ELF-1 (cell line): ENCODE measurements around the gene CAT.

Source experiments
- DNase-seq: peaks from one replicate; pipeline ENCODE4 v3.0.0-alpha.2; 2016; ENCODE audit warnings: low read depth, low spot score

The CAT gene

DNA sequence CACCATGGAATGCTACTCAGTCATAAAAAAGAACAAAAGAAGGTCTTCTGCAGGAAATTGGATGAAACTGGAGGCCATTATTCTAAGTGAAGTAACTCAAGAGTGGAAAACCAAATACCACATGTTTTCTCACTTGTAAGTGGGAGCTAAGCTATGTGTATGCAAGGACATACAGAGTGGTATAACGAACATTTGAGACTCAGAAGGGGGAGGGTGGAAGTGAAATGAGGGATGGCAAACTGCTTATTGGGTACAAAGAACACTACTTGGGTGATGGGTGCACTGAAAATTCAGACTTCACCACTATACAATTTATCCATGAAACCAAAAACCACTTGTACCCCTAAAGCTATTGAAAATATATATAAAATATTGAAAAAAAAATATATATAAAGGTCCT lies 13.4 kb upstream of the CAT start:
- DNase-seq: no peak

DNA sequence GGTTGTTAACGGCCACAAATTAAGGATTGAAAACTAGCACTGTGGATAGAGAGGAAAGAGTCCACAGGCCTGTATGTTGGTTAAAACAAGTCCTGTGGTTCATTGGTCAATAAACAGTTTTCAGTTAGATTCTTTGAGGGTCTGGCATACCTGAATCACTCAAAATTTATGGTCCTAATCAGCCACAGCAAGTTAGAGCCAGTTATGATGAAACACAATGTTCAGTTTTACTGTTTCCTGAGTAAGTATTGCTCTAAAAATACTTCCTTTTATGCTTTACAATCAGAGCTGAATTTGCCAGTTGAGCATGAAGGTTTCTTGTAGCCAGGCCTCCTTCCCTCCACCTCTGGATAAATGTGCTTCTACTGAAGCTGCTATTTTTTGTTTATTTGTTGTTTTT lies 12.9 kb upstream of the CAT start:
- DNase-seq: no peak

DNA sequence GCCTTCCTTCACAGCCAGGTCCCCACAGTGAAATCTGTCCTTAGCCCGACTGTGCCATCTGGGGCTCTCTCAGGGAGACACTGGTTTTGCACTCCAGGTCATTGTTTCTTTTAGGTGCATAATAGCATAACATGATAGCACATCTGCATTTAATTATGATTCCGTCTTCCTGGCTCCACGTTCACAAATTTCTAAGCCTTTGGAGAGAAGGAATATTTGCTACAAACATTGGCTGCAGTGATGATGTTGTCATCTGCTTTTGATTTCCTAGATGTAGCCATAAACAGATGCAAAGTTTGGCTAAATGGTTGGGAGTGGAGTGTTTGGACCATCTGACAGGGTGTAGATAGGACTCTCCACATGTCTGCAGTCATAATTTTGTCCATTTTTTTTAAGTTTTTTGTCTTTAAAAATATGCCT lies 12.0 kb upstream of the CAT start:
- no peak for DNase-seq

DNA sequence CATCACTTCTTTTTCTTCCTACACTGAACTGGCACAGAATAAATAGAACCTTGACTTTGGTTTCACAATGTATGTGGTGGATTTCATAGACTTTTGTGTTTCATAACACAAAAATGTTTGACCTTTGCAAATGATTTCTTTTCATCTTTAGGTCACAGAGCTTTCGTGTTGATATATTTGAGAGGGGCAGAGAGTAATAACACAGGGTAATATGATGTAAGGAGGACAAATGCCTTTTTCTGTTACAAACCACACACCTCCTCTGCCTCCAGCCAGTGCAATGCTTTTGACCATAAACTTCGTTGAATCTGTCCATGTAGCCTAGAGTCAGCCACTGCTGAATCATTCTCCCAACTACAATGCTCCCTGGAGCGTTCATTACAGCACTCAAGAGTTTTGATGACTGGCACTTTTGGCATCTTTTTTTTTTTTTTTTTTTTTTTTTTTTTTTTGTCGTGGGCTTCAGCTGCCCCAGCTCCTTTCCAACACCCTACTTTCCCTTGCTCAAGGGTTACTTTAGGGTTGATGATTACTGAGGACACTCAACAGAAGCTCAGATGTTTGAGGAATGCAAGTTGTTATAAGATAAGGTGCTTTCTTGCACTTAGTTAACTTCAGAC lies 11.4 kb upstream of the CAT start:
- no peak for DNase-seq

DNA sequence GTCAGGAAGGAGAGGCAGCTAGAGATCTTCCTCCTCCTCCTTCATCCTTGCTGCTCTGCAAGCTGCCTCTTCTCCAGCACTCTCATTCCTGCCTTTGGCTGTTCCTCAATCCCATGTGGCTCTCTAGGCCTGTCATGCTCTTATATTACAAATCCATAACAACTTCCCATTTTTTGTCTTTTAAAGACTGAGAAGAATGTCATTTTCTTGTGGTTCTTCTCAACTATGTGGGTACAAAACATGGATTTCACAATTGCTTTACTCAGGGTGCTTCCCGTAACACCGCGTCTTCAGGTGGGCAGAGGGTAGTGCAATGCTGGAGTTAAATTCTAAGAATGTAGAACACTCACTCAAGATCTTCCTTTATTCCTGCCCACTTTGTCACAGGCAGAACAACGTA lies 6.8 kb upstream of the CAT start:
- no peak for DNase-seq

DNA sequence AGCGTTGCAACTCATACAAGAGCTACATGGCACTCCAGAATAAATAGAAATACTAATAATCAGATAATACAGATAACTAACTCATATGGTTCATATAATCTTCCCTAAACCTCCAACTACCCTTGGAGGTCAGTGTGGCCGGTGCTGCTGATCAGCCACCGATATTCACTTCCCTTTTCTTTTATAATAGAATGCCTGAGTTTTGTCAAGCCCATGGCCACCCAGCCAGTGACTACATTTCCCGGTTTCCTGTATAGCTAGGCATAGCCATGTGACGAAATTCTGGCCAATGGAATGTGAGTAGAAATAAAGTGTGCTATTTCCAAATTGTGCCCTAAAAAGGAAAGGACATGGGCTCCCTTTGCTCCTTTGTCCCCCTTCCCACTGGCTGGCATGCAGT lies 5.9 kb upstream of the CAT start:
- no peak for DNase-seq

DNA sequence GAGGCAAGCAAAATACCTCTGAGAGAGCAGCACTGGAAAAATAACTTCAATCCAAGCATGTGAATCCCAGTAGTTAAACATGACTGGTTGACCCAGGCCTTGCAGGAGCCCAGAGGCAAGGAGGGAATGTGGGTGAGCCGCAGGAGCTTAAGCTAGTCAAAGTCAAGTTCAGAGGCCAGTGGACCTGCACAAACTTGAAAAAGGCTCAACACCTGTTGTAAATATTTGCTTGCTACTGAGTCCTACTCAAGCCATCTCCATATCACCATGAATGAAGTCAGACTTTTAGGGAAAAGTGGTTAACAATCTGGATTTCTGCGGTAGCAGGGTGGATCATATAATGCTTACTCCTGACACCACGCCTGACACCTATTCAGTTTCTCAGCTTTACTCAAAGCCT lies 4.8 kb upstream of the CAT start:
- DNase-seq: no peak

DNA sequence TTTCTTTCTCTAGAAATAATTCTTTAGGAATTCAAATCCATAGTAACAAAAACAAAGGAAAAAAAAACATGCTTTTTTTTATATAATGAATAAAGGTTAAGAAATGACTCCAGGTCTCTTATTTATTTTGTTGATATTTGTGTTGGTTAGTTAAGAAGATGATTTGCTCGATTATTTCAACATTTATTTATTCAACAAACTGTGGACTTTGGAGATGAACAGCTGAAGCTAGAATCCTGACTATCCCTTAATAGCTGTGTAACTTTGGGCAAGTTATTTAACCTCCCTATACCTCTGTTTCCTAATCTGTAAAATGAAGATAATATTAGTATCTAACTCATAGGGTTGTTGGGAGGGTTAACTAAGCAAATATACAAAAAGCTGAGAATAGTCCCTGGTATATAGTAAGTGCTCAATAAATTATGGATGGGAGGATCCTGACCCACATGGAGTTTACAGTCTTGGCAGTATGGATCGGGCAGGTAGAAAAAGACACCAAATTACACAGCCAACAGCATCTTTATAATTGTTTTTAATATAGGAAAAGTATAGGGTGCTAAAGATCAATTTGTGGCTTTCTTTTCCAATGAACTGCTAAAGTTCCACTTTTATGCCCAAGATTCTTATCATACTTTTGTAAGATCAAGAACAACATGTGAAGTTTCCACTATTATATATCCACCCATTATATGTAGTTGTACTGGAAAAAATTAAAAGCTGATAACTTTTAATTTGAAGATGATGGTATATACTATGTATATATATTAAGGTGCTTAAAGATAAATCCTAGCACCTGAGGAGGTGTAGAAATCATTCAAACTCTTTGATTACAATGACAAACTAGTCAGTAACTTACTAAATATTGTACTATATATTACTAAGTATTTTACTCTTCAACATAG lies 1.3 kb upstream of the CAT start:
- no peak for DNase-seq

DNA sequence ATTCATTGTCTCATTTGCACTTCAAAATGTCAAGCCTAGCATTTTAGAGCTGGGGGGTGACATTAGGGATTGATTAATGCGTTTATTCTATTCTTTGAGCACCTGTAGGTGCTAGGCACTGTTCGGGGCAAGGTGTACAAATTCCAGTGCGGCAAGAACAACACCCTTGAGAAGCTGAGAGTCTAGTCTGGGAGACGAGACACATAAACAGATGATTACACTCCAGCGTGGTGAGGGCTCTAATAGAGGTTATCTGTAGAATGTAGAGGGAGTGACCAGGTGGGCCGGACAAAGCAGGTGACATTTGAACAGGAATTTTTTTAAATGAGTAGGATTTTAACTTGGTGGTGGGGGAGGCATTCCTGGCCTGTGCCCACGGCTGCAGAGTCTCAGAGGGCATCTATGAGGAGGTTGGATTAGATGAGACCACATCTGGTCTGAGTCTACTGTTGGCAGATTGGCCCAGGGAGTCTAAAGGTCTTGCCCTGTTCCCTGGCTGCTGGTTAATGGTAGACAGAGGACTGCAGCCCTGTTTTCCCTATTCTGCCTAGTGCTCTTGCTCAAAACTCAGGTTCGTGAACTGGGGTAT lies 970 bp downstream of the CAT start:
- no peak for DNase-seq

DNA sequence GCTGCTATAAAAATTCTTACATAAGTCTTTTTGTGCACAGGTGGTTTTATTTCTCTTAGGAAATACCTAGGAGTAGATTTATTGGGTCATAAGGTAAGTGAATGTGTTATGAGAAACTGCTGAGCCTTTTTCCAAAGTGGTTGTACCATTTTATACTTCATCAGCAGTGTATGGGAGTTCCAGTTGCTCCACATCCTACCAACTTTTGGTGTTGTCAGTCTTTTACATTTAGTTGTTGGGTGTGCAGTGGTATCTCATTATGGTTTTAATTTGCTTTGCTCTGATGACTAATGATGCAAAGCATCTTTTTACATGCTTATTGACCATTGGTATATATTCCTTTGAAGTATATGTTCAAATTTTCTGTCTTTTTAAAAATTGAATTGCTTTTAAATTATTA lies 3.1 kb downstream of the CAT start:
- DNase-seq: no peak

DNA sequence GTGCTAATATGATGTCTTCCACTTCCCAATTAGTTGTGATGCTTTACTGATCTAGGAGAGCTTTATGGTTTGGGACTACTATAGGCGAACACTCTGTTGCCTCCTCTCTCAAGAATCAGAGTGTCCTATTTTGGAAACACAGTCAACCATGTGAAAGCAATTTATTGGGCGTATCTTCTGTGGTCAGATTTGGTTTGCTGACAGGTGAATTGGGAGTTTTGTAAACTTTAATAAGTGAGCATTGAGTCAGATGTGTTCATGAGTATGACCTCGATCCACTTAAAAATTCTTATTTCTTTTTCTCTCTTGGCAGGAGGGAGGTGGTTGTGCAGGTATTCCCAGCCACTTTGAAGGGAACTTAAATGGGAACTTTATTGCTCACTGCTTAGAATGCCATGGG lies 4.4 kb downstream of the CAT start:
- DNase-seq: no peak

DNA sequence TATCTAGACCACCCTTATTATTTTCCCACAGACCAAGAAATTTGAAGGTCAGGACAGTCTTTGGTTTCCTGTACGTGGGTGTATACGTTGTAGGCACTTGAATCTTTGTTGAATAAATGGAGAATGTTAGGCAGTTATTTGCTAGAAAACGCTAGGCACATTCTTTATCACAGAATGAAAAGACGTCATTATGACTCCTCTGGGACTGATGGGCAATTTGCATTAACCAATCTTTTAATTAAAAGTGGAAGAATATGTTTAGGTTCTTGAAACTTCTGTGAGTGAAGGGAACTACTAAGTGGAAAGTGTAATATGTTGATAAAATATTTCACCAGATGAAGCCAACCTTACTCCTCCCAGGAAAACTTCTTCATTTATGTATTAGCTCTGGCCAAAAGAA lies 5.7 kb downstream of the CAT start:
- DNase-seq: no peak

DNA sequence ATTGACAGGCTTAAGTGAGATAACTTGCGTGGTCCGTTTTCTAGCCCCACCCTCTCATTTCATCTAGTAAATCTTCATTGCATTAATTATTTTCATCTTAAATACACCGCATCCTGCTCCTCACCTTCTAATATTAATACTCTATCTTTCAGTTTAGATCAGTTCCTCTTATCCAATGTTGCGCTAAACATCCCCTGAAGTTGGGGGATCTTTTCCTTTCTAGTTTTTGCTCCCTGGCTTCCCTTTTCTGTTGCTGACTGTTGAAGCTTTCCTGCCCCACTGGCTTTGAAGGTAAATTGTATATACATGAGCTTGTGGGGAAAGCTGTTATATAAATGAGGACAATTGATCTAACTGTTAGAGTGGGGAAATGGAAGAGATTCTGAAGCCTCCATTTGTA lies 7.2 kb downstream of the CAT start:
- no peak for DNase-seq

DNA sequence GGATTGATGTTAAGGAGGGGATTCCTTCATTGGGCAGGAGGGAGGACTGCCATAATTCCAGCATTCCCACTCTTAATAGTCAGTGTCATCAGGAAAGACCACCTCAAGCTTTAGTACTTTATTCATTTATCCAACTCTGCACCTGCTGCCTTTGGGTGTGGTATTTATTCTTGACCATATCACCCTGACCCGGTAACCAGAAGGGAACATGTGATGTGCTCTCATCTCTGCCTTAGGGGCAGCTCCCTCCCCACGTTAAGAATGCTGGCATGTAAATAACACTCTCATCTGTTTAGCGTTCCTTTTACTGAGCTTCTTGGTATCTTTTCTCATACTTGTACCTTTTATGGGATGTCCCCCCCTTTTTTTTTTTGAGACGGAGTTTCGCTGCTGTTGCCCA lies 7.7 kb downstream of the CAT start:
- no peak for DNase-seq

DNA sequence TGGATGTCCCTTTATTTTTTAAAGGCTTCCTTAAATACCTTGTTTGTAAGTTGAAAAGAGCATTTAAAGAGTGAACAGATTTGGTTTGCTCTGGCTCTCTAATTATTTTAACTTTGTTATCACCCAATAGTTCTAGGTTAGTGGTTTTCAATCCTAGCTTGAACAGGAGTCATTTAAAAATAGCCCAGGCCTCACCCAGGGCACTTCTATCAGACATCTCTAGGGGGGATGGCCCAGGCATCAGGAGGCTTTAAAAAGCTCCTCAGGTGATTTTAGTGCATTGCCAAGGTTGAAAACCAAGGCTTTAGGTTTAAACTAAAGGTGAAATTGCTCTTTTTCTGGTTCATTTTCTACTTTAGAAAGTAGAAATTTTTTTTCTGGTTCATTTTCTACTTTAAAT lies 8.3 kb downstream of the CAT start:
- DNase-seq: no peak

DNA sequence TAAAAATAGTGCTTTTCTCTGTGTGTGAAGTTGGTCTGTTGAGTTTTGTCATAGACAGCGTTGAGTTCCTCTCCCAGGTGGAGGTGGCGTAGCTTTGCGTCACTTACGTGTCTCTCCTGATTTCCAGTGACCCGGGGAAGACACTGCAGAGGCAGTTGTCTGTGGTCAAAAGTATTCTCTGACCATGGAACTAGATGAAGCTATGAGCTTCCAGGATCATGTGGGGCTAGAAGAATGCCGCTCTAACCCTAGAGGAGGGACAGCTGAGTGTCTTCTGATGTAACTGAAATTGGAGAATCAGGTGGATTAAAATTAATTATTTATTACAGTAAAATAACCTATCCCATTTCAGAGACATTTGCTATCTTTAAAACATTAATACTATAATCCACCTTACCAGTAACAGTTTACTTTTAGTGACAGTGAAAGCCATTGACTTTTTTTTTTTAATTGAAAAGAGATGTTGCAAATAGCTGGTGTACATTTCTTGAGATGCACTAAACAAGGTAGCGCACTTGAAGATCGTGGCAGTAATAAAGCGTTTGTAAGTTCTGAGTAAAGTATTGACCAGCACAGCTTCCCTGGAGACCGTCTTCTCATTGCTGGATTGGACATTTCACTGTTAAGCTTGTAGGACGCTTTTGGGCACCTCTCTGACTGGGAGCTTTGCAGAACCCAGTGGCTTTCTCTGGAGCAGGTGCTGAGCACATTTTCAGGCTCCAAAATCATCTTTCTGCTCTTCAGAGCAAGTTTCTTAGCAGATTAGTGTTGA lies 9.7 kb downstream of the CAT start:
- no peak for DNase-seq

DNA sequence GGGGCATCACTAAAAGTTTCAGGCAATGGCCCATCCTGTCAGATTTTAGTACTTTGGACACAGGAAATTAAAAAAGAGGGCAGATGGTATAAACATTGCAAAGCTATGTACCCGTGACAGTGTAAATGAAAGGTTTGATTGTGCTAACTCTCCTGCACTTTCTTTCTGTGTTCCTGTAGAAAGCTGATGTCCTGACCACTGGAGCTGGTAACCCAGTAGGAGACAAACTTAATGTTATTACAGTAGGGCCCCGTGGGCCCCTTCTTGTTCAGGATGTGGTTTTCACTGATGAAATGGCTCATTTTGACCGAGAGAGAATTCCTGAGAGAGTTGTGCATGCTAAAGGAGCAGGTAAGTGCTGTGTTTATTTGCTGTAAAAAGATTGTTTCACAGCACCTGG lies 10.3 kb downstream of the CAT start:
- DNase-seq: no peak

DNA sequence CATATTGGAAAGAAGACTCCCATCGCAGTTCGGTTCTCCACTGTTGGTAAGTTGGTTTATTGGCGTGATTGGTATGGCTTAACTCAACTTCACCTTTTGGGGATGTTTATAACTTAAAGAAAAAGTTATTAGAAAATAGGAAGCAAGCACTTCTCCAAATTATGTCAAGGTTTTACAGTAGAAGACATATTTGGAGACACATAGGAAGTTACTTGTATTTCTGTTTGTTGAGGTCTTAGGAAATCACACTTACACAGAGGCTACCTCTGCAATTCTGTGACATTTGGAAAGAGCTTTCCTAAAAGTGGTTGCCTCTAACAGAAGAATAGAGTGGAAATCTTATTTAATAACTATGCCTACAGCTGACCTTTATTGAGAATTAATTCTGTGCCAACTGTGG lies 12.3 kb downstream of the CAT start:
- DNase-seq: no peak

DNA sequence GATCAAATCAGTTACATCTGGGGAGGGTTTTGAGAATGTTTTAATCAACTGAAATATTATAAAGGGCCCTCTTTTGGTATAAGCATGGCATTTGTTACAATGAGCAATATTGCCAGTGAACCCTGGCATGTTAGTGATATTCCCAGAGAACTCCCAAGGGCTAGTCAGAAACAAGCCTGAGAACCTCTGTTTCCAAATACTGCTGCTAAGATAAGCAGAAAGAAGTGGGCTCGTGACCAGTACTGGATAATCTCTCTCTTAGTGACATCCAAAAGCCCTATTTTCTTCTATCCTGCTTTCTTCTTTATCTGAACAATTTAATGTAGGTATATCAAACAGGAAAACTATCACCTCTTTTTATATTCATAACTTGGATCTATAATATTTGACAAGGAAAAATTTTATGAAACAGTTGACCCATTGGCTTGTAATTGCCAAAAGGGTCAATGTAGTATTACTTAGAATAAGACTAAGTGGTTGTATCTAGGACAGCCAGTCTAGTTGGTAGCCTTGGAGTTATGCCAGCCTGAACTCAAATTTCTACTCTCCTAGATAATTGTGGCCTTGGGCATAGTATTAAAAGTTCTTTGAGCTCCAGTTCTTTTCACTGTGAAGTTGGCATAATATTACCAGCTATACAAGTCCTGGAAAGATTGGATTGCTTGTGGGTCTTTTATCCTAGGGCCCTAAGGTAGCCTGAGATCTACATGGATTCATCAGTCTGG lies 15.7 kb downstream of the CAT start:
- DNase-seq: no peak

DNA sequence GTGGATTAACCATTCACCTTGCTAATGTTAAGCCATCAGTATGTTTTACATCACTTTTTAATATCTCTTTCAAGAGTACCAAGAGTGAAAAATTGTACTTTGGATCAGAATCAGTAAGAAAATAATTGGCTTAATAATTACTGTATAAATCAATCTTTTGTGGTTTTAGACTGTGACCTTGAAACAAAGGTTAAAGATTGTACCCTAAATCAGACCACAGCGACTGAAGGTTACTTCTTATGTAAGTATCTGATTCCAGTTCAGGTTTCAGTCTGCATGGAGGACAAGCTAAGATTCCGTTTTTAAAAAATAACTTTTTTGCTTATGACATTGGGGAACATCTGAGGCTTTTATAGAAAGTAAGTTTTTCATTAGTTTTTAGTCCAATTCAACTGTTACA lies 18.9 kb downstream of the CAT start:
- DNase-seq: no peak

DNA sequence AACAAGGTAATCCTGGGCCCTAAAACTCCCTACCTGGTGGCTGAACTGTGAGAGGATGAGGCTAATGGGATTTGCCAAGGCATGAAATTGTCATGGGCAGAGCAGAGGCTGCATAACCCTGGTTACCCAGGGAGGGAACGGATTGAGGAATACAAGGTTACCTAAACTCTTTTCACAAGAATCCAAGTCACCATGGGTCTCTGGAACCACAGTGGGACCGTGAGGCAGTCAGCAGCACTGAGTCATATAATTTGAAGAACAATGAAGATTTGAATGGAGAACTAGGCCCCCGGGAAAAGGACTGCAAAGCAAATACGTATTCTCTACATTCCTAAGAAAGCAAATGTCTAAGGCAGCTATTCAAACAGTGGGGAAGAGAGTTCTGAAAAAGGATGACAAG lies 19.8 kb downstream of the CAT start:
- no peak for DNase-seq
